DMS 273 treated with DMSO at 0.1 percent for 48 hours (cell line): ENCODE results near the gene POLR1C.
"Not testable (repeated sequence)": the region's sequence is repeated elsewhere in the genome, so short reads cannot be mapped to it uniquely, and the experiment has no call there.

Experiments
- DNase-seq: peaks from one replicate; lab custom pipeline; 2025; lab: John Stamatoyannopoulos, UW

The POLR1C gene

GRCh38 chr6:43516697-43517504 lies at the start of gene POLR1C, which contains the start of gene YIPF3:
Gene POLR1C (plus strand): TSS chr6:43517089. CDS start chr6:43517110, 21 bp downstream.
Gene YIPF3 (minus strand): TSS chr6:43516926. CDS start chr6:43516807, 119 bp downstream.
- peak; percentile 96 for DNase-seq

DNA sequence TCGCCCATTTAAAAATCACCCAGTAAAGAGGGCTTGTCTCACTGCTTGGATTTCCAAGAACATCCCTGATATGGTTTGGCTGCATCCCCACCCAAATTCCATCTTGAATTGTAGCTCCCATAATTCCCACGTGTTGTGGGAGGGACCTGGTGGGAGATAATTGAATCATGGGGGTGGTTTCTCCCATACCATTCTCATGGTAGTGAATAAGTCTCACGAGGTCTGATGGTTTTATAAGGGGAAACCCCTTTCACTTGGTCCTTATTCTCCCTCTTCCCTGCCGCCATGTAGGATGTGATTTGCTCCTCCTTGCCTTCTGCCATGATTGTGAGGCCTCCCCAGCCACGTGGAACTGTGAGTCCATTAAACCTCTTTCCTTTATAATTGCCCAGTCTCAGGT lies 49.6 kb upstream of the POLR1C start:
- not testable (repeated sequence) for DNase-seq

DNA sequence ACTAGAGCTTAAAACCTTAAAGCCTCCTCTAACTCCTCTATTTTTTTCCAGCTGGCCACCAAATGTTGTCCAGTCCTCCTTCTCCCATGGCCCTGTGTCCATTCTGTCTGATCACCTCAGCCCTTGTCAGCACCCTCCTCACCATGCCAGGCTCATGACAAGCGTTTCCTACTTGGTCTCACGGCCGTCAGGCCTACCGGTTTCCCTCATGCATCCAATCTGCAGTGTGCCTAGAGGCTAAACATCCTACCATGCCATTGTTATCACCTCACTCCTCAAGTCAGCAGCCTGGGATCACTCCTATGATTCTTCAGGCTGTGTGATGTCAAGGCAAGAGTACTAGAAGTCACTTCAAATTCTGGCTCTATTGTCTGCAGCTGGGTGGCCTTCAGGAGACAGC lies 49.1 kb upstream of the POLR1C start:
- DNase-seq = no peak

GRCh38 chr6:43468240-43468639 lies 48.6 kb upstream of the POLR1C start:
- DNase-seq = no peak

DNA sequence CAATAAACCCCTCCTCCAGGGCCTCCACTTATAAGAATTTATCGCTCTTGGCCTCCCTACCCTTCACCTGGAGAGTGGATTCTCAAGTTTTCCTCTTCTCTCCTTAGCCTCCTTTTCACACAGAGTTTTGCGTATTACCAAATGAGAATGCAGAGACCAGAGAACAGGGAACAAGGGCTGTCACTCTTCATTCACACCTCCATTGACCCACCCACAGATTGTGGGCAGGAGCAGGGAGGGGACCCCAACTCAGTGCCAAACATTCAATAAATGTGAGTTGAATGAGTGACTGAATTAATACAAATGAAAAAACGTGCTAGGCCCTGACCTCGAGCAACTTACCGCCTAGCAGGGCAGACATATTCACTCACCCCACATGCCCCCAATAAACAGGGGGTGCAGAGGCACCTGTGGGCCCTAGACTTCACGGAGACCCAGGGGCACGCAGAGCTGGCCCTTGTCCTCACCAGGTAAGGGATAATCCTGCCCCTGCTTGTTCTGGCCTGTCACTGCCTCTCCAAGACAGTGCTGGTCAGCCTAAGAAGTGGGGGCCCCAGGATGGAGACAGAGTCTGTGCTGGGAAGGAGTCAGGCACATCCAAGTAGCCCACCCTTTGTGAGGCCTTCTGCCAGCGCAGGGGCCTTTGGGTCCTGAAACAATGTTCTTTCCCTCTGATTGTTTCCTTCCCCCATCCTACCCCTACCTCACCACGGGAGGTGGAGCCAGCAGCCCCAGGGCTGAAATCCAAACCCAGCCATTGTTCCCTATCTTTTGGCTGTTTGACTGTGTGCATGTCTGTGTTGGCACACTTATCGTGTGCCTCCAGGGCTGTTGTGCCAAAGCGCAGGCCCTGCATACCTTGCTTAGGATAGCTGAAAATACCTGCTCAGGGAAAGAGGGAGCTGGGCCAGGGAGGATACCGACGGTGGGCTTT lies 47.9 kb upstream of the POLR1C start:
- no peak for DNase-seq

DNA sequence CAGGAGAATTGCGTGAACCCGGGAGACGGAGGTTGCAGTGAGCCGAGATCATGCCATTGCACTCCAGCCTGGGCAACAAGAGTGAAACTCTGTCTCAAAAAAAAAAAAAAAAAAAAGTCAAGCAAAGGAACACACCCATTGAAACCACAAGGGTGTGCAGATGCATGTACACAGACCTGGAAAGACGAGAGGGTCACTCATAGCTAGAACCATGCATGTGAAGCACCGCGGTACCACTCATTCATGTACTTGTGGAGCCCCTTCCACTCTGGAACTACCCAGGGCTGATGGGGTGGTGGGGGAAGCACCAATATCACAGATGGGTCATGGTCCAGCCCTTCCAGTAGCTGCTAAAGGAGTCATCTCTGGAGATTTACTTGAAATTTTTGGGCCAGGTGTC lies 46.9 kb upstream of the POLR1C start:
- no peak for DNase-seq

DNA sequence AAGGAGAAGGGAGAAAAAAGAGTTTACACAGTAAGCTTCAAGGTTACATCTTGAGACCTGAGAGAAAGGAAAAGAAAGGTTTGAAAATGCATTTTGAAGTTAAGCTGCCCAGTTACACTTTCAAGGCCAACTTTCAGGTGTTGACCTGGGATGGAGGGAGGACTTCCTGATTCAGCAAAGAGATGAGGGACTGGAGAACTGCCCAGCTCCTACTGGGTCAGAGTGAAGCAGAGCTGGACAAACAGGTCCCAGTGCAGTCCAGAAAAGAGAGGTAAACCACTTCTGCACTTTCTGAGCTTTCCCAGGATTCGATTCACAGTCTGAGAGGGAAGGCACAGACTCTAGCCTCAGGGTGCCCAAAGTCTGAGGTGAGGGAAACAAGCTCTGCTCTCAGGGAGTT lies 45.5 kb upstream of the POLR1C start:
- DNase-seq = no peak

DNA sequence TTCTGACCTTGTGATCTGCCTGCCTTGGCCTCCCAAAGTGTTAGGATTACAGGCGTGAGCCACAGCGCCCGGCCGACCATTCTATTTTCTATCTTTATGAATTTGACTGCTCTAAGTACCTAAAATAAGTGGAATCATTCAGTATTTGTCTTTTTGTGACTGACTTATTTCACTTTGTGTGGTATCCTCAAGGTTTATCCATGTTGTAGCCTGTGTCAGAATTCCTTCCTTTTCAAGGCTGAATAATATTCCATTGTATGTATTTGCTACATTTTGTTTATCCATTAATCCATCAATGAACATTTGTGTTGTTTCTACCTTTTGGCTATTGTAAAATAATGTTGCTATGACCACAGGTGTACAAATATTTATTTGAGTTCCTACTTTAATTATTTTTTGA lies 44.4 kb upstream of the POLR1C start:
- DNase-seq = no peak

DNA sequence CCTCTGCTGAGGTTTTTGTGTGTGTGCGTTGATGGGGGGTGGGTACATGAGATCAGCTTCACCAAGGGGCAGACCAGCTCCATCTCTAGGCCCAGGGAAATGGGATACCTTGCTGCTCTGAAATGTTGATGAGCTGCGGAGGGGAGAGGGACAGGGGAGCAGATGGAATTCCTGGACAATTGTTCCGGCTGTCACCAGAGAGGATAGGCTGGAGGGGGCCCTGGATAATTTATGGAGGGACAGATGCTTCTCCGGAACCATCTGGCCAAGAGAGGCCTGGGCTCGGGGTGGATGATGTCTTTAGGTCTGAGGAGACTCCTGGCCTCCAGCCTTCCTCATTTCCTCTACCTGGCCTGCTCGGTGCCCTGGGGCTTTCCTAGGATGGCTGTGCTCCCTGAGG lies 41.4 kb upstream of the POLR1C start:
- DNase-seq = peak; percentile 92

DNA sequence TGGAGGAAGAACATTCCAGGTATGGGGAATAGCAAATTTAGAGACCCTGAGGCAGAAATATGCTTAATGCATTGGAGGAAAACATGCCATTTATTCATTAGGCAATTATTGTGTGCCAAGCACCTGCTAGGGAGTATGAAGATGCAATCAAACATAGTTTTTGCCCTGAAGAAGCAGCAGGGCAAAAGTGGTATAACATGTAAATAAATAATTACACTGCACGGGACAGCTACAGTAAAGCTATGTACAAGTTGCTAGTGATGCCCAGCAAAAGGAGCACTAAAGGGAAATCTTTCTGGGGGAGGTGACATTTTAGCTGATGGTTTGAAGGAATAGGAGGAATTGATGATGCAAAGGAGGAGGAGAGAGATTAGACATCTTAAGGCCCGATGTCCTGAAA lies 40.1 kb upstream of the POLR1C start:
- DNase-seq = no peak

GRCh38 chr6:43477235-43478007 lies 39.5 kb upstream of the POLR1C start, which contains the start of gene TJAP1:
Gene TJAP1 (plus strand): TSS chr6:43477570. CDS start chr6:43499002, 21,432 bp downstream.
- peak; percentile 11 for DNase-seq

DNA sequence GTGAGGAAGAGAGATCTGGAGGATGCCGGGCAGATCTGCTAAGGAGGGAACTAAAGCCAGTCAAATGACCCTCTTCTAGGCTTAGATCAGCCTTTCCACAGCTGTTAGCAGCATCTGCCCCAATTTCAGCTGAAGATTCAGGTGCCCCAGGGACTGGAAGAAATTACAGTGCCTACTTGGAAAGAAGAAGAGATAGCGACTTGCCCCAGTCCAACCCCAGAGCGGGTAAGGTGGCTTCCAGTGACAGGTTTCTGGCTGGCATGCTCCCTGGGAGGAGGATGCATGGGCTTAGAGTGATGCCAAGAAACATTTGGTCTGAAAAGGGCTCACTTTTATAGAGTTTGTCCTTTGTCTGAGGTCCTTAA lies 38.9 kb upstream of the POLR1C start:
- DNase-seq = peak; percentile 17

DNA sequence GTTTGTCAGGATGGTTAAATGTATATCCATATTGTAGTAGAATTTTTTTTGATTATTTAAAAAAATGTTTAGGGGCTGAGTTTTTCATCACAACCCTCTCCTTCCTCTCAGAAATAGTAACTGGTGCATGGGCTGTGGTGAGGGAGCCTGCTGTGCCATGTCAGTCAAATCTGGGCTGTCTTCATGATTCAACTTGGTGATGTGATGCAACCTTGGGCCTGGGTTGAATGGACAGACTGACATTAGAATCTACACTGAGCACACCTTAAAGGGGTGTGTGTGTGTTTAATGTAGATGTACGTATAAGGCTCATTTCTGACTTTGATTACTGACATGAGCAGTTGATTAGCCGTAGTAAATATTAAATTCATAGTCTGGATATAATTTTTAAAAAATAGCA lies 35.8 kb upstream of the POLR1C start:
- DNase-seq = no peak

GRCh38 chr6:43481591-43482236 lies 35.2 kb upstream of the POLR1C start:
- DNase-seq = no peak

DNA sequence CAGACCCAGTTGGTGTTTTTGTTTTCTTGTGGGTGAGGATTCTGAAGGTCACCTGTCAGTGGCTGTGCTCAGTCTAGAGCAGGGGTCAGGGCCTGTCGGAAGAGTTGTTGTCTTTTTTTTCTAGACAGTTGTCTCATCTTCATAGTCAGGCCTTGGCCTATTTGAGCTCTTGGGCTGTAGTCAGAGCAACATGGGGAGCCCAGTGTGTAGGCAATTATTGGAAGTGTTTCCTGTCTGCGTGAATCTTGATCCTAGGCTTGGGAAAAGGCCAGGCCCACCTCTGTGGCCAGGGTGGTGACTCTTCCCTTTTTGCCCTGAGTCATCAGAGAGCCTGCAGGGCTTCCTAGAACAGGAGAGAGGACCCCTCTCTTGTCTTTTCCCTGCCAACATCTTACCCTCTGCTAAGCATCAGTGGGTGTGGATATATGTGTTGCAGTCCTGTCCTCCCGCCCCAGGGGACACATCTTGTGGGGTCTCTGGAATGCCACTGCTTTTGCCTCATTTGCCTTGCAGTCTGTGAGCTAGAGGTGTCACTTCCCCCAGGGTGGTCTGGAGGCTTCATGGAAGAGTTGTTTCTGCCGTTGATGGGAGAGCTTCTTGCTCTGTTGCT lies 28.1 kb upstream of the POLR1C start:
- DNase-seq = no peak

GRCh38 chr6:43489277-43490072 lies 27.4 kb upstream of the POLR1C start:
- no peak for DNase-seq

DNA sequence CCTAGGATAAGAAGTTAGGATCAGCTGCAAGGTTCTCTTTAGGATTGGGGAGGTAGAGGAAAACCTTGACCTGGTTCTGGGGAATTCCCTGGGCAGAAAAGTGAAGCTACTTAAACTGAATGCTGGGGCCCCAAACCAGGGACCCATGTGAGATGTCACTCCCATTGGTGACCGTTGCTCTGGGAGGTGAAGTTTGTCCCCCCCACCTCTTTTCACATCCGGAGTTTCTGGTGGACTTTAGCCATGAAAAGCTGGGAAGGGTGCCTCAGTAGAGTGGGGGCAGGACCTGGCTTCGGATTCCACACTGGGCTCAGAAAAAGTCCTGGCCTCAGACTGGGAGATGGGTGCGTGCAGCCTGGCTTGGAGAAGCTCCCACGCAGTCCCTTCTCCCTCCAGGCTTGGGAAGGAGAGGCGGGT lies 26.4 kb upstream of the POLR1C start:
- no peak for DNase-seq

DNA sequence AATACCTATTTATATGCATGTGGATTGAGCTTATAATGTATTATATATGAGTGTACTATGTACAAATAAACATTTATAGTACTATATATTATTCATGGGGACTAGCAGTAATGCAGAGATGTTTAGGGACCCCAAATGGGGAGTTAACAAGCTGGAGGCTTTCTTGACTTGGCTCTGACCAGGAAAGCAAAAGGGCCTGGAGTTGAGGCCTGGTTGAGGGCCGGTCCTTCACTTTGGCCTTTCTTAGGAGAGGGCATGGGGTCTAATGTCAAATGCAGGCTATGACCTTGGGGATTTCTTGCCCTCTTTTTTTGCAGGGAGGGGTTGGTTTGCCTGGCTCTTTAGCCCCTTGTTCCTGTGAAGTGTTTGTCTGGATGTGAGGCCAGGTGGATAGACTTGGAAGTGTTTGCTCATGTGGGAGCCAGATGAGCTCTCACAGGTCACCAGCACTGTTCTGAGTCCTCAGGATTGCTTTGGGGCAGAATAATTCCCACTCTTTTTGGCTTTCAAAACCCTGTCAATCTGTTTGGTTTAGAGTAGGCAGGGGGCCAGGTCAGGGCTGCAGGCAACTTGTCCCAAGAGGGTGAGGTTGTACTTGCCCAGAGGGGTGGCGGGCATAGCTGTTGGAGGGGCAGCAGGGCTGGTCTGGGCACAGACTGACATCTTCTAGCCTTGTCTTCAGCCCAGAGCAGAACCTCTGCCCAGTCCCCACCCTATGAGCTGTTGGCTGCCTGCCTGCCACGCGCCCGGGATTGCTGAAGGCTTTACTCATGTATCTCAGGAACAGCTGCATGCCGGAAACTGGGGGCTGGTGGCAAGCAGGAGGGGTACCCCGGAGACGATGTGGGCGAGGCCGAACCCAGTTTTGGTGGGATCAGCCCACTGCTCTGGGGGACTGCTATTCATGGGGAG lies 24.9 kb upstream of the POLR1C start:
- DNase-seq = peak; percentile 22

- DNase-seq = no peak
Observed at GRCh38 chr6:43492673-43493072, 24.2 kb upstream of the POLR1C start.
